HepG2 (cell line): ENCODE measurements around the gene ZNF77. TPM values are rescaled to one million over a fixed set of nuclear protein-coding genes. Genes with fewer than 3 reads are reported as not detected.

Experiments used
- ATAC-seq: fragments of 200-7000 bp; cut with Tn5 transposase; 3 replicates; pipeline ENCODE4 v1.9.1; 2020; ENCODE audit warnings: mild to moderate bottlenecking, moderate library complexity
- BruUV-seq: library from RNA; stranded (reverse); fragments of 400-500 nt; replicated peaks from 2 replicates; lab custom pipeline; 2021; lab: Mats Ljungman, UMichigan
- CTCF ChIA-PET: fragments of 300-600 bp; formaldehyde crosslinking; extraction: SDS; loops from one replicate; lab custom pipeline; 2021; ENCODE audit warnings: low total read pairs, inconsistent platforms, low intra/inter-chr PET ratio; lab: Yijun Ruan, JAX
- POLR2A ChIA-PET: fragments of 350-600 bp; sonication (Branson Sonifier 250); formaldehyde crosslinking; loops from one replicate; lab custom pipeline; 2020; ENCODE audit warnings: antibody characterized with exemption, inconsistent platforms; lab: Yijun Ruan, JAX
- DNase-seq: peaks from one replicate; pipeline ENCODE4 v3.0.0-alpha.2; 2015; ENCODE audit warnings: low spot score
- FAIRE-seq: peaks from 3 replicates; lab custom pipeline; 2011; peaks lifted over from hg19 to GRCh38; lab: Jason Lieb, UNC
- H2AFZ ChIP-seq: one replicate; pipeline ENCODE4 v1.6.1; 2011; ENCODE audit warnings: low read length, inconsistent platforms
- H3K27ac ChIP-seq: fragments of 300-600 bp; 3 replicates; pipeline ENCODE4 v1.8.0; 2011; ENCODE audit warnings: mixed run types, mild to moderate bottlenecking, mixed read lengths, low read length, inconsistent platforms; ENCODE audit not compliant: insufficient read depth; ENCODE audit errors: extremely low read length
- H3K27me3 ChIP-seq, 2 experiments: fragments of 200-600 bp in 1 of 2; 2 replicates in 1 of 2; 3 replicates in 1 of 2; pipeline versions ENCODE4 v1.6.0 to v1.8.0; 2011; ENCODE audit warnings: low read length in 2 of 2, mild to moderate bottlenecking in 2 of 2, moderate library complexity in 2 of 2, inconsistent platforms in 1 of 2; ENCODE audit not compliant: insufficient read depth in 2 of 2, control insufficient read depth in 1 of 2
- H3K36me3 ChIP-seq, 2 experiments: fragments of 200-600 bp in 1 of 2; replicated peaks in 1 of 2; 2 replicates in 1 of 2; 3 replicates in 1 of 2; pipeline versions ENCODE4 v1.5.1 to v1.8.0; 2011; ENCODE audit warnings: low read length in 2 of 2, inconsistent platforms in 1 of 2; ENCODE audit not compliant: insufficient read depth in 2 of 2, control insufficient read depth in 1 of 2
- H3K4me1 ChIP-seq: 2 replicates; pipeline ENCODE4 v1.5.1; 2012; ENCODE audit warnings: low read length, inconsistent platforms; ENCODE audit not compliant: insufficient read depth
- H3K4me2 ChIP-seq: 2 replicates; pipeline ENCODE4 v1.6.0; 2011; ENCODE audit warnings: low read depth, low read length, inconsistent platforms
- H3K4me3 ChIP-seq, 3 experiments: fragments of 200-600 bp in 1 of 3; sonication (generic), shearing (Covaris generic) in 1 of 3; replicated peaks in 1 of 3; 2 replicates each; pipeline ENCODE4 v1.5.1; 2011 to 2016; ENCODE audit warnings: low read length in 3 of 3, inconsistent platforms in 2 of 3, low read depth in 2 of 3, mild to moderate bottlenecking in 2 of 3, control low read depth in 1 of 3, mixed read lengths in 1 of 3; ENCODE audit not compliant: insufficient read depth in 1 of 3
- H3K79me2 ChIP-seq: one replicate; pipeline ENCODE4 v1.6.1; 2011; ENCODE audit warnings: low read length, inconsistent platforms; ENCODE audit not compliant: insufficient read depth
- H3K9ac ChIP-seq: 2 replicates; pipeline ENCODE4 v1.6.0; 2011; ENCODE audit warnings: mild to moderate bottlenecking, low read depth, low read length, inconsistent platforms; ENCODE audit not compliant: insufficient read depth
- H3K9me3 ChIP-seq: 2 replicates; pipeline ENCODE4 v1.5.1; 2012; ENCODE audit warnings: mild to moderate bottlenecking, low read length
- H4K20me1 ChIP-seq: 2 replicates; pipeline ENCODE4 v1.6.0; 2011; ENCODE audit warnings: inconsistent platforms, mild to moderate bottlenecking, low read length, moderate library complexity; ENCODE audit not compliant: insufficient read depth
- AGO1 ChIP-seq: fragments of 200-400 bp; formaldehyde crosslinking; IDR thresholded peaks from 2 replicates; pipeline ENCODE4 v1.6.1; 2017; ENCODE audit warnings: mild to moderate bottlenecking, low read depth, low read length, moderate library complexity; ENCODE audit not compliant: poor library complexity, severe bottlenecking
- NFE2L2 ChIP-seq: fragments of 150-350 bp; IDR thresholded peaks from 2 replicates; pipeline ENCODE4 v1.6.1; 2014; ENCODE audit warnings: low read length
- PTBP1 ChIP-seq: fragments of 200-400 bp; formaldehyde crosslinking; IDR thresholded peaks from 2 replicates; pipeline ENCODE4 v1.6.1; 2018; ENCODE audit warnings: low read length, low read depth; ENCODE audit not compliant: poor library complexity, severe bottlenecking
- RARA ChIP-seq: IDR thresholded peaks from 2 replicates; pipeline ENCODE4 v1.6.1; 2016; ENCODE audit warnings: missing genetic modification reagents, missing compliant biosample characterization
- ZNF83 ChIP-seq: sonication (generic); formaldehyde crosslinking; IDR thresholded peaks from 2 replicates; pipeline ENCODE4 v1.4.0; 2020; ENCODE audit warnings: missing genetic modification reagents, mild to moderate bottlenecking, borderline replicate concordance
- WGBS: methylation state at CpG from one replicate; pipeline ENCODE4 v1.1.6; 2017; ENCODE audit warnings: low lambda C conversion rate; 5-methylcytosine and 5-hydroxymethylcytosine counted together
- in situ Hi-C: cut with HindIII; loops from 2 replicates; pipeline ENCODE4 v1.10.0; 2017; ENCODE audit warnings: low pct_unique_long_range_greater_than_20kb; ENCODE audit not compliant: extremely low pct_ligation_motif_present
- intact Hi-C: fragments of 100-400 bp; cut with micrococcal nuclease; formaldehyde crosslinking; loops from one replicate; pipeline ENCODE4 v1.10.0; 2022; ENCODE audit not compliant: unreplicated experiment
- polyA plus RNA-seq, 8 experiments: library from polyadenylated mRNA; depleted of rRNA in 3 of 8; stranded (reverse) in 7 of 8; unstranded in 1 of 8; fragments of >200 nt; fragmentation: Illumina TruSeq in 4 of 8; extraction: Trizol in 4 of 8; gene quantifications; 2 replicates each; pipeline versions ENCODE4 v1.2.1 to v1.2.3, GENCODE V29; 2011 to 2016; ENCODE audit warnings: low read depth in 4 of 8, missing spikeins in 1 of 8, mixed read lengths in 1 of 8; ENCODE audit not compliant: insufficient read depth in 1 of 8
- total RNA-seq, 5 experiments: library from RNA; depleted of rRNA; stranded (reverse); fragments of >200 nt; fragmentation: Illumina TruSeq; extraction: Trizol; gene quantifications; 2 replicates each; pipeline ENCODE4 v1.2.3, GENCODE V29; 2016; ENCODE audit warnings: low read depth in 1 of 5
- TF ChIP-seq, protein P1 (sequence below): conservative IDR thresholded peaks from 2 replicates; pipeline ENCODE4 v1.6.1; 2018; ENCODE audit warnings: missing genetic modification reagents
- TF ChIP-seq, protein P2 (sequence below): sonication (generic); formaldehyde crosslinking; IDR thresholded peaks from 2 replicates; pipeline ENCODE4 v1.5.0; 2020; ENCODE audit warnings: mild to moderate bottlenecking, missing genetic modification reagents

Gene ZNF77
- total and polyA plus RNA-seq, 2 of the 13 experiments (the other 11 are each of a cell fraction or from before 2014, with no cell fraction given), result 7.1 to 11.5 TPM

DNA sequence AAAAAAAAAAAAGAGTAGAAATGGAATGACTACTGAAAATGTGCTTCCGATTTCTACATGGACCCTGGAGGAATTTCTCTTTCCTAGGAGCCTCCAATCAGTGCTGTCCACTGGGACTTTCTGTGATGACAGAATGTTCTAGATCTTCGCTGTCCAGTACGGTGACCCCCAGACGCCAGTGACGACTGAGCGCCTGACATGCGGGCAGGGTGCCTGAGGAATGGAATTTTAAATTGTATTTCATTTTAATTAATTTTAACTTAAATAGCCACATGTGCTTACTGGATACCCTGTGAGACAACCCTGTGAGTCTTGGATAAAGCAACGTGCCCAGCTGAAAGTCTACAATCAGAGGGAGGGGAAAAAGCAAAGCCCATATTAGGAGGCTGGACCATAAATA, 28.5 kb upstream of the ZNF77 start:
- Histone ChIP-seq H3K27me3 (peaks cover 0 to 14% of the 10 kb centered on the region in 2 experiments; a peak in 3 of 5 replicates), H3K4me2 (no peak overlapping the region), H3K9me3 (no peaks in the 10 kb centered on the region), H3K36me3 (no peaks in the 10 kb centered on the region), H3K4me1 (peaks cover 73% of the 10 kb centered on the region), H3K27ac (no peak overlapping the region), H3K4me3 (no peak overlapping the region), H3K9ac (no peak overlapping the region), H3K79me2 (no peaks in the 10 kb centered on the region), H4K20me1 (no peaks in the 10 kb centered on the region), H2AFZ (no peak overlapping the region)
- ATAC-seq (no peak), FAIRE-seq (no peak), DNase-seq (no peak)
- in situ Hi-C loops (no loop called here), intact Hi-C loops (no loop called here)
- WGBS, result 76% methylated on average over 8 of the region's 8 CpGs
- POLR2A ChIA-PET, result no interaction called here
- TF ChIP-seq, protein P1, sequence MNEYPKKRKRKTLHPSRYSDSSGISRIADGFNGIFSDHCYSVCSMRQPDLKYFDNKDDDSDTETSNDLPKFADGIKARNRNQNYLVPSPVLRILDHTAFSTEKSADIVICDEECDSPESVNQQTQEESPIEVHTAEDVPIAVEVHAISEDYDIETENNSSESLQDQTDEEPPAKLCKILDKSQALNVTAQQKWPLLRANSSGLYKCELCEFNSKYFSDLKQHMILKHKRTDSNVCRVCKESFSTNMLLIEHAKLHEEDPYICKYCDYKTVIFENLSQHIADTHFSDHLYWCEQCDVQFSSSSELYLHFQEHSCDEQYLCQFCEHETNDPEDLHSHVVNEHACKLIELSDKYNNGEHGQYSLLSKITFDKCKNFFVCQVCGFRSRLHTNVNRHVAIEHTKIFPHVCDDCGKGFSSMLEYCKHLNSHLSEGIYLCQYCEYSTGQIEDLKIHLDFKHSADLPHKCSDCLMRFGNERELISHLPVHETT (CRISPR knock-in tag), result no peak
- TF ChIP-seq NFE2L2 (no peak), AGO1 (no peak), RARA (CRISPR knock-in tag) (no peak), ZNF83 (CRISPR knock-in tag) (no peak), PTBP1 (no peak)
- TF ChIP-seq, protein P2, sequence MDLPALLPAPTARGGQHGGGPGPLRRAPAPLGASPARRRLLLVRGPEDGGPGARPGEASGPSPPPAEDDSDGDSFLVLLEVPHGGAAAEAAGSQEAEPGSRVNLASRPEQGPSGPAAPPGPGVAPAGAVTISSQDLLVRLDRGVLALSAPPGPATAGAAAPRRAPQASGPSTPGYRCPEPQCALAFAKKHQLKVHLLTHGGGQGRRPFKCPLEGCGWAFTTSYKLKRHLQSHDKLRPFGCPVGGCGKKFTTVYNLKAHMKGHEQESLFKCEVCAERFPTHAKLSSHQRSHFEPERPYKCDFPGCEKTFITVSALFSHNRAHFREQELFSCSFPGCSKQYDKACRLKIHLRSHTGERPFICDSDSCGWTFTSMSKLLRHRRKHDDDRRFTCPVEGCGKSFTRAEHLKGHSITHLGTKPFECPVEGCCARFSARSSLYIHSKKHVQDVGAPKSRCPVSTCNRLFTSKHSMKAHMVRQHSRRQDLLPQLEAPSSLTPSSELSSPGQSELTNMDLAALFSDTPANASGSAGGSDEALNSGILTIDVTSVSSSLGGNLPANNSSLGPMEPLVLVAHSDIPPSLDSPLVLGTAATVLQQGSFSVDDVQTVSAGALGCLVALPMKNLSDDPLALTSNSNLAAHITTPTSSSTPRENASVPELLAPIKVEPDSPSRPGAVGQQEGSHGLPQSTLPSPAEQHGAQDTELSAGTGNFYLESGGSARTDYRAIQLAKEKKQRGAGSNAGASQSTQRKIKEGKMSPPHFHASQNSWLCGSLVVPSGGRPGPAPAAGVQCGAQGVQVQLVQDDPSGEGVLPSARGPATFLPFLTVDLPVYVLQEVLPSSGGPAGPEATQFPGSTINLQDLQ, result no peak
- no TSS peak for BruUV-seq
- CTCF ChIA-PET, result no interaction called here
